ENCODE measurements around the gene TMEM271.

DNA sequence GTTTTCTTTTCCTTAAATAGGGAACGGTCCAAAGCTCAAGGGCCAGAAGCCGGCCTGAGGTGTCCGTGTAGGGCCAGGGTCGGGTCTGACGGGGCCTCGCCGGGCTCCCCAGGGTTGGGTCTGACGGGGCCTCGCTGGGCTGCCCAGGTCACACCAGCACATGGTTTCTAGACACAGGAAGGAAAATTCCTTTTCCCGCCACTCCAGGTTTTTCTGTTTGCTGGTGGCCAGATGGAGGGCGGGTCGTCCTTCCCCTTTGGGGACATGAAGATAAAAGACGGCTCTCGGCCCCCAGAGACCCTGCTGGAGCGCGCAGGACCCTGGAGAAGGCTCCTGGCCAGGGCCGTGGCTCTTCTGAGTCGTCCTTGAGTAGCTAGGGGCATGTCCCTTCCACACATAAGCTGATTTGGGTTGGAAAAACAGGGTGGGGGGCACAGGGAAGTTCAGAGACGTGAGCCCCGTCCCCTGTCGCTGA lies 42.0 kb downstream of the TMEM271 start:
- TF ChIP-seq, protein P1, sequence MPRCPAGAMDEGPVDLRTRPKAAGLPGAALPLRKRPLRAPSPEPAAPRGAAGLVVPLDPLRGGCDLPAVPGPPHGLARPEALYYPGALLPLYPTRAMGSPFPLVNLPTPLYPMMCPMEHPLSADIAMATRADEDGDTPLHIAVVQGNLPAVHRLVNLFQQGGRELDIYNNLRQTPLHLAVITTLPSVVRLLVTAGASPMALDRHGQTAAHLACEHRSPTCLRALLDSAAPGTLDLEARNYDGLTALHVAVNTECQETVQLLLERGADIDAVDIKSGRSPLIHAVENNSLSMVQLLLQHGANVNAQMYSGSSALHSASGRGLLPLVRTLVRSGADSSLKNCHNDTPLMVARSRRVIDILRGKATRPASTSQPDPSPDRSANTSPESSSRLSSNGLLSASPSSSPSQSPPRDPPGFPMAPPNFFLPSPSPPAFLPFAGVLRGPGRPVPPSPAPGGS (IDR thresholded peaks at IDR 0.05; ENCODE audit: borderline replicate concordance, insufficient read depth, low read depth, low read length, poor library complexity, severe bottlenecking): no peak
- no peak for TF ChIP-seq CTCF (IDR thresholded peaks at IDR 0.05 in 2 of 3, conservative IDR thresholded peaks at IDR 0.05 in 1 of 3; ENCODE audit: control insufficient read depth in 2 of 3, extremely low read depth in 1 of 3, insufficient read depth in 1 of 3, low read depth in 3 of 3, low read length in 3 of 3)
- TF ChIP-seq, protein P2, sequence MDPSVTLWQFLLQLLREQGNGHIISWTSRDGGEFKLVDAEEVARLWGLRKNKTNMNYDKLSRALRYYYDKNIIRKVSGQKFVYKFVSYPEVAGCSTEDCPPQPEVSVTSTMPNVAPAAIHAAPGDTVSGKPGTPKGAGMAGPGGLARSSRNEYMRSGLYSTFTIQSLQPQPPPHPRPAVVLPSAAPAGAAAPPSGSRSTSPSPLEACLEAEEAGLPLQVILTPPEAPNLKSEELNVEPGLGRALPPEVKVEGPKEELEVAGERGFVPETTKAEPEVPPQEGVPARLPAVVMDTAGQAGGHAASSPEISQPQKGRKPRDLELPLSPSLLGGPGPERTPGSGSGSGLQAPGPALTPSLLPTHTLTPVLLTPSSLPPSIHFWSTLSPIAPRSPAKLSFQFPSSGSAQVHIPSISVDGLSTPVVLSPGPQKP (IDR thresholded peaks at IDR 0.05; ENCODE audit: low read depth, low read length): no peak
- TF ChIP-seq EZH2 (IDR thresholded peaks at IDR 0.05; ENCODE audit: borderline replicate concordance, control insufficient read depth, low read depth, low read length): no peak
- TF ChIP-seq POLR2A (IDR thresholded peaks at IDR 0.05; ENCODE audit: low read depth, low read length): no peak
- no peak for TF ChIP-seq EP300 (IDR thresholded peaks at IDR 0.05; ENCODE audit: borderline replicate concordance in 1 of 2, control insufficient read depth in 1 of 2, low read depth in 2 of 2, low read length in 2 of 2)
- no peak for TF ChIP-seq SIN3A (IDR thresholded peaks at IDR 0.05; ENCODE audit: low read depth, low read length)
- TF ChIP-seq HCFC1 (IDR thresholded peaks at IDR 0.05; ENCODE audit: low read length): no peak
- no peak for TF ChIP-seq YBX1 (IDR thresholded peaks at IDR 0.05)
- TF ChIP-seq ZNF384 (IDR thresholded peaks at IDR 0.05; ENCODE audit: borderline replicate concordance, low read depth, low read length): no peak
